HFF-Myc (cell line): ENCODE measurements around the gene DISC1.

ENCODE experiments used
- DNase-seq: peaks from one replicate; pipeline ENCODE4 v3.0.0-alpha.2; 2011; ENCODE audit warnings: low read depth; ENCODE audit errors: extremely low read depth
- H3K4me3 ChIP-seq: replicated peaks from 2 replicates; pipeline ENCODE4 v1.5.1; 2011; ENCODE audit warnings: low read depth, mild to moderate bottlenecking, control low read depth, low read length
- CTCF ChIP-seq: IDR thresholded peaks from 2 replicates; pipeline ENCODE4 v1.5.1; 2012; ENCODE audit warnings: mild to moderate bottlenecking, low read depth, low read length, control low read depth; ENCODE audit errors: missing control alignments

The DISC1 gene

DNA sequence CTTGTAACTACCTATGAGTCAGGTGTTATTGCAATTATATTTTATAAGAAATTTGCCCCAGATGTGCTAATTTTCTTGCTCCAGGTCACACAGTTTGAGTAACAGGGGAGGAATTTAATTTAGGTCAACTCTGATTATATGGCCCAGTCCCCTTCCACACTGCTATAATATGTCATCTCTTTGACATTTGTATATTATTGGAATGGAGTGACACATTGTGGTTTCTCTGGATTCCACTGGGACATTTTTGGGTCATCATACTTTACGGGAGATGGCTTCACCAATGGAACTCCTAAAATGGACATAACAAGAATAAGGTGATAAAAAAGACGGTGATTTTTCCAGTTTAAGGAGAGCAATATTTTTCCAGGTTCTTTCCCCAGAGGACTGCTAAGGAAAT is 191.2 kb downstream of the DISC1 start:
- no peak overlapping the region for H3K4me3 ChIP-seq
- TF ChIP-seq CTCF, result no peak
- DNase-seq, result no peak

GRCh38 chr1:231818337-231818736 is 191.7 kb downstream of the DISC1 start:
- DNase-seq, result no peak
- no peak for TF ChIP-seq CTCF
- no peak overlapping the region for H3K4me3 ChIP-seq

DNA sequence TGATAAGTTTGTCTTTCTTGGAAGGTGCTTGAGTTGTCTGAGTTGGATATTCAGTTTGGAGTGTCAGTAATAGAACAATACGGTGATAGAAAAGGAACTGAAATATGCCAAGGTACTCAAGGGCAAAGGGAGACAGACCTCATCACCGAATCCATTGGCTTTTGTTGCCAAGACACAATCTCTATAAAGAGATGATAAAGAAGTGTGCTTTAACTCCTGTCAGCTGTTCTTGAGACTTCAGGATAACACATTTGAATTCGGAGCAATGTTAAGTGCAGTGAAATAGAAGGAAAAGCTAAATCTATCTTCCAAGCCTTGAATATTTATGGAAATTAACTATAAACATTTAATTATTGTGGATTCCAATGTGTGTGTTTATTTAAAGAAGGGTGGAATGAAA is 194.7 kb downstream of the DISC1 start:
- no peak overlapping the region for H3K4me3 ChIP-seq
- no peak for DNase-seq
- TF ChIP-seq CTCF, result no peak

GRCh38 chr1:231822041-231822440 is 195.5 kb downstream of the DISC1 start:
- DNase-seq, result no peak
- no peak for TF ChIP-seq CTCF
- H3K4me3 ChIP-seq, result no peak overlapping the region

GRCh38 chr1:231826566-231826965 is 200.0 kb downstream of the DISC1 start:
- H3K4me3 ChIP-seq, result no peak overlapping the region
- TF ChIP-seq CTCF, result no peak
- no peak for DNase-seq

DNA sequence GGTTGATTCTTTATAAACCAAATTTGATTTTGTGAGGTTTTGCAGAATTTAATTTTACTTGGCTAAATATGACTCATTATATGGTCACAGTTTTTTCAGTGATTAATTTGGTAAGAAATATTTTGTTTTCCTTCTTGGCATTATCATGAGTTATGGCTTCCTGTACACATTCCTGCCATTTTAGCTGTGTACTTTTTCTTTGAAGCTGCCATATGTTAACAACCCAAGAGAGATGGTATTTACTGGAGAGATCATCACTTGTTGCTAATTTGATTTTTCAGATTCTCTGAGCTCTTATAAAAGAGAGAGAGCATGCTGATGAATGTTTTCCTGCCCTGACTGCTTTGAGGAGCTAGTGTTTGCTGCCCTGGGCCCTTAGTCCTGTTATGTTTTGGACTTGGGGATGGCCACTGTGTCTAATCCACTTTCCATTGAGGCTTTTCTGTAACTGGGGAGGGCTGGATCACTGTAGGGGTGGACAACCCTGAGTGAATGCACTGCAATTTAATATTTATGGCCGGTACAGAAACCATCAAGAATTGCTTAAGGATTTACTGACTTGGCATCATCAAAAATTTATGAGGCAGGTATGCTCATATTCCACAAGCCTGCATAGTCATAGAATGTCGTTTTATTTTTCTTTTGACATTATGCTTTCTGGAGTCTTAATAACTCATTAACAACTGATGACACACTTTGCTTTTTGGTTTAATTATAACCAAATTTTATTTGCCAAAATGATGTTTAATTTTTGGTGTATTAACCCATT is 200.9 kb downstream of the DISC1 start:
- TF ChIP-seq CTCF, result no peak
- H3K4me3 ChIP-seq, result no peak overlapping the region
- DNase-seq, result no peak
